Transverse colon (tissue), 4 donors: ENCODE results near the gene CCNDBP1. TPM values are rescaled to one million over a fixed set of nuclear protein-coding genes. Genes with fewer than 3 reads are reported as not detected.
"Not testable (repeated sequence)": the region's sequence is repeated elsewhere in the genome, so short reads cannot be mapped to it uniquely, and the experiment has no call there.

Experiments
- DNase-seq: peaks from one replicate; pipeline ENCODE4 v3.0.0-alpha.2; 2019
- H3K27ac ChIP-seq, 4 donors: fragments of 200-600 bp; sonication (generic); 2 replicates each; pipeline ENCODE4 v1.5.1; 2016 to 2018; ENCODE audit warnings: inconsistent platforms in 4 of 4
- H3K27me3 ChIP-seq: fragments of 200-600 bp; sonication (generic); 2 replicates; pipeline ENCODE4 v1.5.1; 2017; ENCODE audit warnings: inconsistent platforms
- H3K36me3 ChIP-seq, 4 donors: fragments of 200-600 bp; sonication (generic); 2 replicates each; pipeline ENCODE4 v1.5.1; 2017 to 2019; ENCODE audit warnings: inconsistent platforms in 4 of 4
- H3K4me1 ChIP-seq, 4 donors: fragments of 200-600 bp; sonication (generic); 2 replicates each; pipeline ENCODE4 v1.5.1; 2017 to 2020; ENCODE audit warnings: inconsistent platforms in 4 of 4
- H3K4me3 ChIP-seq, 4 donors: fragments of 200-600 bp; sonication (generic); 1 replicate in 1 of 4; 2 replicates in 3 of 4; pipeline versions ENCODE4 v1.5.1 to v1.6.1; 2017 to 2019; ENCODE audit warnings: inconsistent platforms in 4 of 4
- H3K9me3 ChIP-seq, 2 donors: fragments of 200-600 bp; sonication (generic); 2 replicates each; pipeline ENCODE4 v1.5.1; 2017 to 2019; ENCODE audit warnings: inconsistent platforms in 2 of 2
- EP300 ChIP-seq: sonication (generic); formaldehyde crosslinking; IDR thresholded peaks from one replicate; pipeline ENCODE4 v1.6.1; 2017; ENCODE audit warnings: antibody characterized with exemption, low read depth
- POLR2A ChIP-seq: fragments of 450-650 bp; IDR thresholded peaks from one replicate; pipeline ENCODE4 v1.6.1; 2016; ENCODE audit warnings: antibody characterized with exemption, mild to moderate bottlenecking, moderate library complexity
- POLR2AphosphoS5 ChIP-seq, 3 donors: sonication (generic); formaldehyde crosslinking; IDR thresholded peaks; one replicate each; pipeline ENCODE4 v1.6.1; 2016; ENCODE audit warnings: antibody characterized with exemption in 3 of 3
- WGBS, 2 donors: methylation state at CpG; one replicate each; pipeline ENCODE4 v1.1.5; 2018; ENCODE audit warnings: low coverage in 1 of 2; 5-methylcytosine and 5-hydroxymethylcytosine counted together
- in situ Hi-C, 4 donors: fragments of 200-750 bp; cut with MboI; loops; one replicate each; pipeline versions ENCODE4 v1.15.0 to v1.15.1; 2017; ENCODE audit warnings: low sequenced_read_pairs in 3 of 4, low pct_ligation_motif_present in 1 of 4, low pct_unique_long_range_greater_than_20kb in 1 of 4
- intact Hi-C: fragments of 100-400 bp; cut with DNase I; formaldehyde crosslinking; loops from one replicate; pipeline ENCODE4 v1.15.1; 2023; ENCODE audit warnings: low total_unique reads
- total RNA-seq, 4 donors: library from RNA; depleted of rRNA; stranded (reverse); fragments of >200 nt; gene quantifications; one replicate each; pipeline ENCODE4 v1.1.0, GENCODE V29; 2016
- TF ChIP-seq, protein P1 (sequence below), 5 experiments: fragments of 200-600 bp in 3 of 5; fragments of 450-650 bp in 2 of 5; sonication (generic) in 3 of 5; IDR thresholded peaks; 1 replicate in 2 of 5; 2 replicates in 3 of 5; pipeline ENCODE4 v1.5.1; 2016 to 2017; ENCODE audit warnings: antibody characterized with exemption in 5 of 5, inconsistent platforms in 3 of 5, mild to moderate bottlenecking in 2 of 5, moderate library complexity in 1 of 5

CCNDBP1 gene
- total RNA-seq, 4 donors from 2014 or later: 20.7 to 120 (median 80.0) TPM

GRCh38 chr15:43150191-43150929, 34.8 kb upstream of the CCNDBP1 start:
- Histone ChIP-seq H3K27me3 (no peaks in the 10 kb centered on the region), H3K4me3 (no peak overlapping the region), H3K36me3 (peaks cover 0 to 76% (median 32%) of the 10 kb centered on the region in 4 donors), H3K4me1 (no peaks in the 10 kb centered on the region), H3K27ac (no peak overlapping the region), H3K9me3 (no peaks in the 10 kb centered on the region)
- no peak for DNase-seq
- in situ Hi-C loops (no loop called here), intact Hi-C loops (no loop called here)
- 92 to 97% methylated on average over 5 of the region's 5 CpGs for WGBS, 2 donors
- TF ChIP-seq POLR2AphosphoS5 (IDR thresholded peaks at IDR 0.05): no peak
- TF ChIP-seq, protein P1, sequence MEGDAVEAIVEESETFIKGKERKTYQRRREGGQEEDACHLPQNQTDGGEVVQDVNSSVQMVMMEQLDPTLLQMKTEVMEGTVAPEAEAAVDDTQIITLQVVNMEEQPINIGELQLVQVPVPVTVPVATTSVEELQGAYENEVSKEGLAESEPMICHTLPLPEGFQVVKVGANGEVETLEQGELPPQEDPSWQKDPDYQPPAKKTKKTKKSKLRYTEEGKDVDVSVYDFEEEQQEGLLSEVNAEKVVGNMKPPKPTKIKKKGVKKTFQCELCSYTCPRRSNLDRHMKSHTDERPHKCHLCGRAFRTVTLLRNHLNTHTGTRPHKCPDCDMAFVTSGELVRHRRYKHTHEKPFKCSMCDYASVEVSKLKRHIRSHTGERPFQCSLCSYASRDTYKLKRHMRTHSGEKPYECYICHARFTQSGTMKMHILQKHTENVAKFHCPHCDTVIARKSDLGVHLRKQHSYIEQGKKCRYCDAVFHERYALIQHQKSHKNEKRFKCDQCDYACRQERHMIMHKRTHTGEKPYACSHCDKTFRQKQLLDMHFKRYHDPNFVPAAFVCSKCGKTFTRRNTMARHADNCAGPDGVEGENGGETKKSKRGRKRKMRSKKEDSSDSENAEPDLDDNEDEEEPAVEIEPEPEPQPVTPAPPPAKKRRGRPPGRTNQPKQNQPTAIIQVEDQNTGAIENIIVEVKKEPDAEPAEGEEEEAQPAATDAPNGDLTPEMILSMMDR (IDR thresholded peaks at IDR 0.05): no peak
- no peak for TF ChIP-seq POLR2A
- TF ChIP-seq EP300: no peak

DNA sequence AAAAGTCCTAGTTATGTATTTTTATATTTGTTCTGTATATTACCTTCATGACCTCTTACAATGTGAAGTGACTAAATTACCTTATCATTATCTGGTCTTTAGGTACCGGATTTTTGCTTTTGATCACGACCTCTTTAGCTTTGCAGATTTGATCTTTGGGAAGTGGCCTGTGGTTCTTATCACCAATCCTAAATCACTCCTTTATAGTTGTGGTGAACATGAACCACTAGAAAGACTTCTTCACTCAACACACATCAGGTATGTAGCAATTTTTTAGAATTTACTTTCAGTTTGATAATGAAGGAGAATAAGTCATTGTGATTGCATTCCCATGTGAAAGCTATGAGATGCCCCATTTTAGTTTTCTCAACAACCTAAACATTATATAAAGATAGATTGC, 33.5 kb upstream of the CCNDBP1 start:
- Histone ChIP-seq H3K27me3 (no peaks in the 10 kb centered on the region), H3K4me3 (no peak overlapping the region), H3K9me3 (no peaks in the 10 kb centered on the region), H3K27ac (no peak overlapping the region), H3K36me3 (peaks cover 0 to 76% (median 31%) of the 10 kb centered on the region in 4 donors), H3K4me1 (no peaks in the 10 kb centered on the region)
- no peak for DNase-seq
- TF ChIP-seq POLR2A: no peak
- TF ChIP-seq, protein P1 (IDR thresholded peaks at IDR 0.05): no peak
- intact Hi-C loops (no loop called here), in situ Hi-C loops (no loop called here)
- WGBS, 2 donors: 91 to 100% methylated on average over 2 of the region's 2 CpGs

DNA sequence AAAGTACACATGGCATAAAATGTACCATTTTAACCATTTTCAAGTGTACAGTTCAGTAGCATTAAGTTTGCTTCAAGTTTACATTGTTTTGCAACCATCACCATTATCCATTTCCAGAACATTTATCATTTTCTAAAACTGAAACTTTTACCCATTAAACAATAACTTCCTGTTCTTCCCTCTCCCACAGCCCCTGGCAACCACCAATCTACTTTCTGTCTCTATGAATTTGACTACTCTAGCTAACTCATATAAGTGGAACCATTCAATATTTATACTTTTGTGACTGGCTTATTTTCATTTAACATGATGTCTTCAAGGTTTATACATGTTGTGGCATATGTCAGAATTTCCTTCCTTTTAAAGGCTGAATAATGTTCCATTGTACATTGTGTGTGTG, 31.9 kb upstream of the CCNDBP1 start:
- Histone ChIP-seq H3K4me1 (no peaks in the 10 kb centered on the region), H3K4me3 (no peak overlapping the region), H3K36me3 (peaks cover 0 to 60% (median 27%) of the 10 kb centered on the region in 4 donors), H3K27me3 (no peaks in the 10 kb centered on the region), H3K27ac (no peak overlapping the region), H3K9me3 (no peaks in the 10 kb centered on the region)
- no peak for DNase-seq
- in situ Hi-C loops: no loop called here
- intact Hi-C loops: no loop called here
- TF ChIP-seq, protein P1 (IDR thresholded peaks at IDR 0.05): no peak
- TF ChIP-seq POLR2AphosphoS5 (IDR thresholded peaks at IDR 0.05): no peak
- no peak for TF ChIP-seq EP300
- no peak for TF ChIP-seq POLR2A

- WGBS, 2 donors: 91% methylated on average over 2 of the region's 2 CpGs; no CpG with 5 or more reads in 1 of the 2 donors
These were observed 19.3 kb upstream of the CCNDBP1 start for GRCh38 chr15:43165801-43166325.

DNA sequence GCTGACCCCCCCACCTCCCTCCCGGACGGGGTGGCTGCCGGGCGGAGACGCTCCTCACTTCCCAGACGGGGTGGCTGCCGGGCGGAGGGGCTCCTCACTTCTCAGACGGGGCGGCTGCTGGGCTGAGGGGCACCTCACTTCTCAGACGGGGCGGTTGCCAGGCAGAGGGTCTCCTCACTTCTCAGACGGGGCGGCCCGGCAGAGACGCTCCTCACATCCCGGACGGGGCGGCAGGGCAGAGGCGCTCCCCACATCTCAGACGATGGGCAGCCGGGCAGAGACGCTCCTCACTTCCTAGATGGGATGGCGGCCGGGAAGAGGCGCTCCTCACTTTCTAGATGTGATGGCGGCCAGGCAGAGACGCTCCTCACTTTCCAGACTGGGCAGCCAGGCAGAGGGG, 17.9 kb upstream of the CCNDBP1 start:
- H3K4me1 ChIP-seq, DNase-seq, H3K9me3 ChIP-seq, H3K27me3 ChIP-seq, H3K27ac ChIP-seq, intact Hi-C loops, H3K4me3 ChIP-seq, in situ Hi-C loops: not testable (repeated sequence)
- WGBS, 2 donors: 94% methylated on average over 21 of the region's 28 CpGs; no CpG with 5 or more reads in 1 of the 2 donors
- H3K36me3 ChIP-seq: peaks cover 0 to 51% (median 12%) of the 10 kb centered on the region in 4 donors

More at GRCh38 chr15:43165801-43166325, 19.3 kb upstream of the CCNDBP1 start:
- no peak overlapping the region for H3K27ac ChIP-seq
- no peak overlapping the region for H3K4me3 ChIP-seq
- DNase-seq: no peak
- peaks cover 0 to 52% (median 15%) of the 10 kb centered on the region in 4 donors for H3K36me3 ChIP-seq
- intact Hi-C loops: no loop called here
- TF ChIP-seq POLR2AphosphoS5 (IDR thresholded peaks at IDR 0.05) (no peak), POLR2A (no peak), EP300 (no peak)
- TF ChIP-seq, protein P1 (IDR thresholded peaks at IDR 0.05): no peak
- H3K9me3 ChIP-seq: no peaks in the 10 kb centered on the region
- H3K4me1 ChIP-seq: peaks cover 0 to 5% (median 0%) of the 10 kb centered on the region in 4 donors
- no peaks in the 10 kb centered on the region for H3K27me3 ChIP-seq
- in situ Hi-C loops: no loop called here
